Measurements from ENCODE around the gene HEPACAM.

DNA sequence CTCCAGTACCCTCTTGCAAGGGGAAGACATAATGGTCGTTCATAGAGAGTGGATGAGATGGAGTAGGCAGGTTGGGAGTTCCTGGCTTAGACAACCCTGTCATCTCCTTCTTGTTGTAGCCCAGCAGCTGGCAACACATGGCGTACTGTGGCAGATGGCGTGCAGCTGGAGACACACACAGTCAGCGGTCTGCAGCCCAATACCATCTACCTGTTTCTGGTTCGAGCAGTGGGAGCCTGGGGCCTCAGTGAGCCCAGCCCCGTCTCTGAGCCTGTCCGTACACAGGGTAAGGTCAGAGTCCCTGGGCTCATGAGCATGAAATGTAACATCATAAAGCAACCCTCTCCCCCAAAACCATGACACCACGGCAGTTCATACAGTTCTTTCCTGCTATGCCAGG lies 61.9 kb downstream of the HEPACAM start:
- no peak for TF ChIP-seq POLR2A (IDR thresholded peaks at IDR 0.05; ENCODE audit: low read depth, low read length)
- TF ChIP-seq POLR2AphosphoS5 (IDR thresholded peaks at IDR 0.05; ENCODE audit: low read depth, low read length), result no peak
- TF ChIP-seq TAF1 (IDR thresholded peaks at IDR 0.05; ENCODE audit: low read depth, low read length), result no peak
- no peak for TF ChIP-seq POU2F2 (IDR thresholded peaks at IDR 0.05; ENCODE audit: low read depth, low read length)

Measured in GM12891 (cell line).